Testis (tissue), 3 donors: ENCODE results near the gene PITX2. TPM values are rescaled to one million over a fixed set of nuclear protein-coding genes. Genes with fewer than 3 reads are reported as not detected.

Source experiments
- DNase-seq: peaks from one replicate; pipeline ENCODE4 v3.0.0-alpha.2; 2019
- H3K27ac ChIP-seq, 2 donors: fragments of 200-600 bp; sonication (generic); one replicate each; pipeline ENCODE4 v1.5.1; 2019
- H3K27me3 ChIP-seq: fragments of 200-600 bp; sonication (generic); one replicate; pipeline ENCODE4 v1.5.1; 2019
- H3K36me3 ChIP-seq: fragments of 200-600 bp; sonication (generic); one replicate; pipeline ENCODE4 v1.5.1; 2017; ENCODE audit warnings: low read depth; ENCODE audit errors: missing control alignments
- H3K4me1 ChIP-seq: fragments of 200-600 bp; sonication (generic); one replicate; pipeline ENCODE4 v1.5.1; 2019
- H3K4me3 ChIP-seq, 2 donors: fragments of 200-600 bp; sonication (generic); one replicate each; pipeline ENCODE4 v1.5.1; 2017 to 2019
- H3K9me3 ChIP-seq: fragments of 200-600 bp; sonication (generic); one replicate; pipeline ENCODE4 v1.5.1; 2017
- POLR2A ChIP-seq: fragments of 450-650 bp; IDR thresholded peaks from one replicate; pipeline ENCODE4 v1.6.1; 2017; ENCODE audit warnings: antibody characterized with exemption, mild to moderate bottlenecking, moderate library complexity
- WGBS, 2 donors: methylation state at CpG; one replicate each; pipeline ENCODE4 v1.1.5; 2018; 5-methylcytosine and 5-hydroxymethylcytosine counted together
- intact Hi-C: fragments of 100-400 bp; cut with DNase I; formaldehyde crosslinking; loops from one replicate; pipeline ENCODE4 v1.15.1; 2023; ENCODE audit warnings: low total_unique reads
- polyA plus RNA-seq: library from polyadenylated mRNA; stranded (reverse); fragments of 350-450 nt; fragmentation: Illumina TruSeq; extraction: RNeasy Lipid Tissue Mini Kit (QIAGEN cat#74804); gene quantifications from one replicate; pipeline ENCODE4 v1.2.3, GENCODE V29; 2014; ENCODE audit warnings: low read depth, low replicate concordance; ENCODE audit not compliant: insufficient read depth
- total RNA-seq, 2 donors: library from RNA; depleted of rRNA; stranded (reverse); fragments of >200 nt; gene quantifications; one replicate each; pipeline ENCODE4 v1.2.3, GENCODE V29; 2016
- TF ChIP-seq, protein P1 (sequence below), 3 experiments: fragments of 450-650 bp in 2 of 3; fragments of 200-600 bp in 1 of 3; sonication (generic) in 1 of 3; IDR thresholded peaks; one replicate each; pipeline ENCODE4 v1.5.1; 2016 to 2019; ENCODE audit warnings: antibody characterized with exemption in 3 of 3, mild to moderate bottlenecking in 2 of 3, moderate library complexity in 1 of 3

The PITX2 gene
- total and polyA plus RNA-seq, 3 donors from 2014 or later, result 0.93 to 2.6 (median 2.3) TPM

DNA sequence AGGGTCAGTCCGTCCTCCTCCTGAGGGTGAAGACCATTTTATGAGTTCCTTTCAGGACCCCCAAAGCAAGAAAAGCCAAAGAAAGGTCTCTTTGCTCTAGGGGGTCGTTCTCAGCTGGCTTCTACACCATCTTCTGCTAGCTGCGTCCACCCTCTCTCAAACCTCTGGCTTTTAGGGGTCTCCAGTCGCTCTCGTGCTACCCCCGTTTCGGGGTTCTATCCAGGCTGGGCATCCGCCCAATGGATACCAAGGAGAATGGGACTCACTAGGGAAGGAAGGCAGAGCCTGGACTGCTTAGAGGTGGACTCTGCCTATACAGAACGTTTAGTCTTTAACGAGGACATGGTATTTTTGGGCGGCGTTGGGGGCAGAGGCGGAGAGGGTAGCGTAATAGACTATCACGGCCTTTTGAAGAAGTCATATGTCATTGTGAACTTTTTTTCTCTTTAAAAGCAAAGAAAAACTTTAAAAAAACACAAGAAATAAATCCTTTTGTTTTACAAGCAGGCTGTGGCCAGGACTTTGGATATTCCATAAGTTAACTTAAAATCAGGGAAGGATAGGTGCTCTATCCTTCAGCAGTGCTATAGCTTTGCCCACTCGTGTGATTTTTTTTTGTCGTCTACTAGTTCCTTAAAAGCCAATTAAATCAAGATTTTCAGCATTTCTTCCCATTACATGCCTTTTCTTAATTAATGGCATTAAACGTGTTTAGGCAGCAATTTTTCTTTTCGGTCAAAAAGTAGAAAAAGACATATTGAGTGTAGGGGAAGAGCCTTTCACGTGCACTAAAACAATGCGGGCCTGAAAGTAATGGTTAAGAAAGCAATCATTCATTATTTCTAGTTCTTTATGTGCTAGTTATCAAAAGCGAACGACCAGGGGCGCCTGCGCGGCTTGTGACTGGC is 7.2 kb upstream of the PITX2 start:
- H3K27me3 ChIP-seq, result no peaks in the 10 kb centered on the region
- no peaks in the 10 kb centered on the region for H3K4me1 ChIP-seq
- peak overlapping the region in 1 of 2 donors; percentile 52 for H3K4me3 ChIP-seq
- no peaks in the 10 kb centered on the region for H3K36me3 ChIP-seq
- intact Hi-C loops, result no loop called here
- no peak for TF ChIP-seq POLR2A
- TF ChIP-seq, protein P1, sequence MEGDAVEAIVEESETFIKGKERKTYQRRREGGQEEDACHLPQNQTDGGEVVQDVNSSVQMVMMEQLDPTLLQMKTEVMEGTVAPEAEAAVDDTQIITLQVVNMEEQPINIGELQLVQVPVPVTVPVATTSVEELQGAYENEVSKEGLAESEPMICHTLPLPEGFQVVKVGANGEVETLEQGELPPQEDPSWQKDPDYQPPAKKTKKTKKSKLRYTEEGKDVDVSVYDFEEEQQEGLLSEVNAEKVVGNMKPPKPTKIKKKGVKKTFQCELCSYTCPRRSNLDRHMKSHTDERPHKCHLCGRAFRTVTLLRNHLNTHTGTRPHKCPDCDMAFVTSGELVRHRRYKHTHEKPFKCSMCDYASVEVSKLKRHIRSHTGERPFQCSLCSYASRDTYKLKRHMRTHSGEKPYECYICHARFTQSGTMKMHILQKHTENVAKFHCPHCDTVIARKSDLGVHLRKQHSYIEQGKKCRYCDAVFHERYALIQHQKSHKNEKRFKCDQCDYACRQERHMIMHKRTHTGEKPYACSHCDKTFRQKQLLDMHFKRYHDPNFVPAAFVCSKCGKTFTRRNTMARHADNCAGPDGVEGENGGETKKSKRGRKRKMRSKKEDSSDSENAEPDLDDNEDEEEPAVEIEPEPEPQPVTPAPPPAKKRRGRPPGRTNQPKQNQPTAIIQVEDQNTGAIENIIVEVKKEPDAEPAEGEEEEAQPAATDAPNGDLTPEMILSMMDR (IDR thresholded peaks at IDR 0.05), result no peak
- DNase-seq, result no peak
- H3K27ac ChIP-seq, result no peak overlapping the region
- no peaks in the 10 kb centered on the region for H3K9me3 ChIP-seq
- 7 to 10% methylated on average over 26 of the region's 26 CpGs for WGBS, 2 donors

DNA sequence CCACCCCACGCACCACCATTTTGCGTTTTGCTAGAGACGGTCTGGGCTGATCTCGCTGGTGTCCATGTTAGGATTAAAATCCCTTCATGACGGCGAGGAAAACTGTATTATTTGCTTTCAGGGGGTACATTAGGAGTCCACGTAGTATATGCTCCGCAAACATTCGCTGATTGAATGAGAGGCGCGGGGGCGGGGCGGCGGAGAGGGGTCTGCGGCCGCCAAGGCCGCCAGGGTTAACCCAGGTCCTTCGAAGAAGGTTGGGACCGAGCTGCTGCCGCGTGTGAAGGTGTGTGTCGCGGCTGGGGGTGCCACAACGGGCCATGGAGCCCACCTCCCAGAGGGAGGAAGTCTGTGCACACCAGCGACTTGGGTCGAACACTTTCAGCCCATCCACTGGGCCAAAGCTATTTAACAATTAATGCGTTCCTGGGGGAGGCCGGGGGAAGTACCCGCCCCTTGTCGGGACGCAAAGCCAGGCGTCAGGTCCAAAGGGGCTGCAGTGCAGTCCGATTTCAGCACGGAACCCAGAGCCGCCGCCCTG is 6.4 kb upstream of the PITX2 start:
- no peak for TF ChIP-seq POLR2A
- TF ChIP-seq, protein P1 (IDR thresholded peaks at IDR 0.05), result no peak
- Histone ChIP-seq H3K9me3 (no peaks in the 10 kb centered on the region), H3K4me1 (no peaks in the 10 kb centered on the region), H3K27me3 (no peaks in the 10 kb centered on the region), H3K4me3 (peak overlapping the region; percentile 22 to 52), H3K27ac (no peak overlapping the region), H3K36me3 (no peaks in the 10 kb centered on the region)
- intact Hi-C loops, result no loop called here
- DNase-seq, result no peak
- 2 to 4% methylated on average over 36 of the region's 36 CpGs for WGBS, 2 donors

DNA sequence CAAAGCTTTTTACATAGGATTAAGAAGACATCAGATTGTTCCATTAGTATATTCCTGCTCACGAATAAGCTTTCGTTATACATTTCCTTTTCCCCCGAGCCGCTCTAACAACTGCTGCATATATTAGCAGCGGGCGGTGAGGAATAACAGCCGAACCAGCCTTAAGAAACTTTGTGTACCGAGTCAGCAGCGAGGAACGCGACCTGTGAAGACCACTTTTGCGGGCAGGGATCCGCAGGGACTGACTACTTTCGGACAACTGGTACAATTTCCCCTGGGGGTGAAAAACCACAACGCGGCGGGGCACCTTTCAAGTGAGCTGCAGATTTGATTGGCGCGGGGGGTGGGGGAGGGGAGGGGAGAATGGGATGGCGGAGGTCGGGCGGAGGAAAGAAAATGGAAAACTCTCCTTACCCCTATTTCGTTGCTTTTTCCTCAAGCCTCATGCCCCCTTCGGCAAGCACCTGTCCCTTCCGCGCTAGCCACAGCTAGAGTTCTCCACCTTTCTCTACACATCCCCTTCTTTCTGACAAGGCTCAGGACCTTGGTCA is 5.9 kb upstream of the PITX2 start:
- H3K4me3 ChIP-seq, result peak overlapping the region; percentile 22 to 52
- H3K27ac ChIP-seq, result no peak overlapping the region
- H3K4me1 ChIP-seq, result no peaks in the 10 kb centered on the region
- intact Hi-C loops, result no loop called here
- no peaks in the 10 kb centered on the region for H3K36me3 ChIP-seq
- H3K27me3 ChIP-seq, result no peaks in the 10 kb centered on the region
- H3K9me3 ChIP-seq, result no peaks in the 10 kb centered on the region
- TF ChIP-seq, protein P1 (IDR thresholded peaks at IDR 0.05), result no peak
- TF ChIP-seq POLR2A, result no peak
- no peak for DNase-seq
- 4 to 9% methylated on average over 26 of the region's 26 CpGs for WGBS, 2 donors

DNA sequence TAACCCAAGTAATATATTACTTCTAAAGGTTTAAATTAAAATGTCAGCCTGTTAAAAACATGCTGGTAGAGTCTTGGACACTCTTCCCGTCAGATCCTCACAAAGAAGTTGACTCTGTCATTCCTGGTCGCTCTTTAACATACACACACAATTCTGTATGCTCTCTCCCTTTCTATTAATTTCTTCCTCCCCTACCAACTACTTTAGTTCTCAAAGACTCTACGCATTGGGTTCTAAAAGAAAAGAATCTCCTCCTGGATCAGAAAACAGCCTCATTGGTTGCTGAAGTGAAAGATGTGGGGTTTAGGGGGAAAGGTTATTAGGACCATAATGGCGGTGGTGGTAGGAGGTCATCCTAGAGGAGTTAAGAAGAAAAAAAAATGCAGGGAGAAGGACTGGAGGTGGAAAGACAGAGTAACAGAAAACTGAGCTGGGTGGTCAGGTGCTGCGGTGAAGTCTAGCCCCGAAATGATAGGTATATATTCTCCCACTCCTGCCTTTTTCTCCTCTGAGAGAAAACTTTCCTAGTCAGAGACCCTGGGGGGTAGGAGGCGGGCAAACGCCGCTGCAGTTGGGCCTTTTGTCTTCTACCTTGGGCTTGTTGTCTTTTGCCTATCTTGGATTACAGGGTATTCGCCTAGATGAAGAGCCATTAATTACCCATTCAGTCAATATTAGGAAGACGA is 5.2 kb upstream of the PITX2 start:
- TF ChIP-seq, protein P1 (IDR thresholded peaks at IDR 0.05), result no peak
- TF ChIP-seq POLR2A, result no peak
- Histone ChIP-seq H3K27me3 (no peaks in the 10 kb centered on the region), H3K4me1 (no peaks in the 10 kb centered on the region), H3K9me3 (no peaks in the 10 kb centered on the region), H3K4me3 (peak overlapping the region in 1 of 2 donors; percentile 52), H3K36me3 (no peaks in the 10 kb centered on the region), H3K27ac (no peak overlapping the region)
- intact Hi-C loops, result no loop called here
- 8 to 10% methylated on average over 11 of the region's 11 CpGs for WGBS, 2 donors
- DNase-seq, result no peak
